Measurements from ENCODE around the gene XPR1.
"Not testable (repeated sequence)": the region's sequence is repeated elsewhere in the genome, so short reads cannot be mapped to it uniquely, and the experiment has no call there.

The XPR1 gene

GRCh38 chr1:180641662-180642061 lies 9.8 kb downstream of the XPR1 start:
- H3K4me3 ChIP-seq (ENCODE audit: control insufficient read depth, low read depth, low read length), result no peak overlapping the region
- TF ChIP-seq CTCF (IDR thresholded peaks at IDR 0.05; ENCODE audit: control insufficient read depth, insufficient read depth, low read depth, low read length, missing control alignments), result no peak
- DNase-seq (ENCODE audit: low read depth), result no peak

- no peak for TF ChIP-seq CTCF (IDR thresholded peaks at IDR 0.05; ENCODE audit: control insufficient read depth, insufficient read depth, low read depth, low read length, missing control alignments)
- DNase-seq (ENCODE audit: low read depth), result no peak
- no peak overlapping the region for H3K4me3 ChIP-seq (ENCODE audit: control insufficient read depth, low read depth, low read length)
Measured at GRCh38 chr1:180642781-180643180, 11.0 kb downstream of the XPR1 start.

- DNase-seq (ENCODE audit: low read depth), result no peak
- TF ChIP-seq CTCF (IDR thresholded peaks at IDR 0.05; ENCODE audit: control insufficient read depth, insufficient read depth, low read depth, low read length, missing control alignments), result no peak
Measured at GRCh38 chr1:180643693-180644092, 11.9 kb downstream of the XPR1 start.

GRCh38 chr1:180644526-180645192 lies 12.8 kb downstream of the XPR1 start:
- no peak overlapping the region for H3K4me3 ChIP-seq (ENCODE audit: control insufficient read depth, low read depth, low read length)
- DNase-seq (ENCODE audit: low read depth), result no peak
- TF ChIP-seq CTCF (IDR thresholded peaks at IDR 0.05; ENCODE audit: control insufficient read depth, insufficient read depth, low read depth, low read length, missing control alignments), result no peak

More at GRCh38 chr1:180643693-180644092, 11.9 kb downstream of the XPR1 start:
- no peak overlapping the region for H3K4me3 ChIP-seq (ENCODE audit: control insufficient read depth, low read depth, low read length)

GRCh38 chr1:180645261-180645660 lies 13.4 kb downstream of the XPR1 start:
- DNase-seq (ENCODE audit: low read depth); H3K4me3 ChIP-seq (ENCODE audit: control insufficient read depth, low read depth, low read length): not testable (repeated sequence)

GRCh38 chr1:180646093-180646492 lies 14.3 kb downstream of the XPR1 start:
- no peak for TF ChIP-seq CTCF (IDR thresholded peaks at IDR 0.05; ENCODE audit: control insufficient read depth, insufficient read depth, low read depth, low read length, missing control alignments)
- H3K4me3 ChIP-seq (ENCODE audit: control insufficient read depth, low read depth, low read length), result no peak overlapping the region
- DNase-seq (ENCODE audit: low read depth), result no peak

- H3K4me3 ChIP-seq (ENCODE audit: control insufficient read depth, low read depth, low read length), result no peak overlapping the region
- no peak for TF ChIP-seq CTCF (IDR thresholded peaks at IDR 0.05; ENCODE audit: control insufficient read depth, insufficient read depth, low read depth, low read length, missing control alignments)
- DNase-seq (ENCODE audit: low read depth), result no peak
Measured at GRCh38 chr1:180646547-180646946, 14.7 kb downstream of the XPR1 start.
